H1 (cell line): ENCODE data around the gene FRMD4A. TPM values are rescaled to one million over a fixed set of nuclear protein-coding genes. Genes with fewer than 3 reads are reported as not detected.

Experiments used
- CTCF ChIA-PET: fragments of 300-600 bp; sonication (Branson Sonifier 250); formaldehyde crosslinking; loops from one replicate; lab custom pipeline; 2021; ENCODE audit not compliant: partially characterized antibody; lab: Charles Lee
- POLR2A ChIA-PET: fragments of 300-600 bp; sonication (Branson Sonifier 250); formaldehyde crosslinking; loops from one replicate; lab custom pipeline; 2021; ENCODE audit warnings: inconsistent platforms; ENCODE audit not compliant: partially characterized antibody; lab: Charles Lee
- DNase-seq, 2 experiments: peaks; one replicate each; pipeline versions ENCODE4 v3.0.0 to v3.0.0-alpha.2; 2010 to 2022; ENCODE audit warnings: low spot score in 2 of 2, low read depth in 1 of 2, mixed read lengths in 1 of 2
- FAIRE-seq: peaks from 2 replicates; lab custom pipeline; 2011; peaks lifted over from hg19 to GRCh38; lab: Jason Lieb, UNC
- H2AFZ ChIP-seq: 2 replicates; pipeline ENCODE4 v1.8.1; 2012; ENCODE audit warnings: low read length, inconsistent platforms
- H2AK5ac ChIP-seq: 2 replicates; pipeline ENCODE4 v1.6.1; 2013; ENCODE audit warnings: low read depth, low read length
- H2BK120ac ChIP-seq: replicated peaks from 2 replicates; pipeline ENCODE3; 2013; ENCODE audit warnings: low read depth, low read length, inconsistent platforms
- H2BK12ac ChIP-seq: 2 replicates; pipeline ENCODE4 v1.6.1; 2013; ENCODE audit warnings: low read depth, low read length
- H2BK15ac ChIP-seq: 2 replicates; pipeline ENCODE4 v1.6.1; 2013; ENCODE audit warnings: low read length
- H2BK20ac ChIP-seq: 2 replicates; pipeline ENCODE4 v1.6.1; 2013; ENCODE audit warnings: low read length
- H2BK5ac ChIP-seq: 2 replicates; pipeline ENCODE4 v1.6.1; 2013; ENCODE audit warnings: low read depth, low read length
- H3K14ac ChIP-seq: 2 replicates; pipeline ENCODE4 v1.6.1; 2013; ENCODE audit warnings: inconsistent platforms; ENCODE audit not compliant: insufficient read length
- H3K18ac ChIP-seq: 2 replicates; pipeline ENCODE4 v1.6.1; 2013; ENCODE audit warnings: low read length; ENCODE audit errors: extremely low read depth
- H3K23ac ChIP-seq: 2 replicates; pipeline ENCODE4 v1.6.1; 2013; ENCODE audit warnings: inconsistent platforms; ENCODE audit not compliant: insufficient read length
- H3K23me2 ChIP-seq: 2 replicates; pipeline ENCODE4 v1.6.1; 2013; ENCODE audit warnings: low read depth, low read length
- H3K27ac ChIP-seq: 2 replicates; pipeline ENCODE4 v1.6.1; 2011; ENCODE audit warnings: low read depth, low read length, inconsistent platforms
- H3K27me3 ChIP-seq, 4 experiments: replicated peaks in 1 of 4; 1 replicate in 1 of 4; 2 replicates in 3 of 4; pipeline versions ENCODE4 v1.6.1 to v1.8.1; 2011 to 2013; ENCODE audit warnings: low read length in 3 of 4, mild to moderate bottlenecking in 3 of 4, inconsistent platforms in 2 of 4, mixed read lengths in 2 of 4, moderate library complexity in 1 of 4; ENCODE audit not compliant: control insufficient read depth in 3 of 4, insufficient read depth in 3 of 4; ENCODE audit errors: extremely low read depth in 1 of 4
- H3K36me3 ChIP-seq, 4 experiments: 2 replicates each; pipeline versions ENCODE4 v1.6.1 to v1.8.1; 2011 to 2013; ENCODE audit warnings: mild to moderate bottlenecking in 4 of 4, low read length in 3 of 4, moderate library complexity in 2 of 4, control low read depth in 1 of 4, inconsistent platforms in 1 of 4; ENCODE audit not compliant: insufficient read depth in 4 of 4, control insufficient read depth in 2 of 4
- H3K4ac ChIP-seq: replicated peaks from 2 replicates; pipeline ENCODE3; 2013; ENCODE audit warnings: low read length, low read depth, mixed read lengths, inconsistent platforms; ENCODE audit not compliant: insufficient read length
- H3K4me1 ChIP-seq, 4 experiments: replicated peaks in 1 of 4; 1 replicate in 1 of 4; 2 replicates in 3 of 4; pipeline versions ENCODE4 v1.6.1 to v1.8.1; 2011 to 2013; ENCODE audit warnings: low read length in 3 of 4, inconsistent platforms in 2 of 4, mixed read lengths in 1 of 4; ENCODE audit not compliant: insufficient read depth in 4 of 4, control insufficient read depth in 3 of 4
- H3K4me2 ChIP-seq, 2 experiments: 2 replicates each; pipeline versions ENCODE4 v1.6.1 to v1.8.1; 2011 to 2013; ENCODE audit warnings: low read depth in 2 of 2, low read length in 2 of 2, control low read depth in 1 of 2, inconsistent platforms in 1 of 2, mild to moderate bottlenecking in 1 of 2; ENCODE audit not compliant: insufficient read depth in 1 of 2
- H3K4me3 ChIP-seq, 4 experiments: fragments of 200-600, 300-600 bp in 1 of 4; sonication (generic), shearing (Covaris generic), sonication (Bioruptor Twin) in 1 of 4; 2 replicates each; pipeline versions ENCODE4 v1.5.1 to v1.8.1; 2011 to 2016; ENCODE audit warnings: low read length in 4 of 4, low read depth in 3 of 4, control low read depth in 2 of 4, inconsistent platforms in 2 of 4, mild to moderate bottlenecking in 2 of 4, mixed read lengths in 1 of 4, moderate library complexity in 1 of 4; ENCODE audit not compliant: insufficient read depth in 2 of 4; ENCODE audit errors: extremely low read depth in 1 of 4
- H3K56ac ChIP-seq: replicated peaks from 2 replicates; pipeline ENCODE3; 2013; ENCODE audit warnings: low read depth, mild to moderate bottlenecking, mixed read lengths, low read length, inconsistent platforms; ENCODE audit not compliant: insufficient read length
- H3K79me1 ChIP-seq: 2 replicates; pipeline ENCODE4 v1.6.1; 2013; ENCODE audit warnings: low read depth, low read length, control low read depth
- H3K79me2 ChIP-seq, 2 experiments: 2 replicates each; pipeline versions ENCODE4 v1.6.1 to v1.8.1; 2012 to 2013; ENCODE audit warnings: low read length in 2 of 2, mild to moderate bottlenecking in 2 of 2, inconsistent platforms in 1 of 2; ENCODE audit not compliant: insufficient read depth in 2 of 2, control insufficient read depth in 1 of 2
- H3K9ac ChIP-seq, 4 experiments: replicated peaks in 1 of 4; 1 replicate in 1 of 4; 2 replicates in 3 of 4; pipeline versions ENCODE4 v1.6.1 to v1.8.1; 2011 to 2013; ENCODE audit warnings: low read depth in 3 of 4, low read length in 3 of 4, control low read depth in 2 of 4, mild to moderate bottlenecking in 2 of 4, moderate library complexity in 2 of 4, inconsistent platforms in 1 of 4; ENCODE audit errors: extremely low read depth in 1 of 4
- H3K9me3 ChIP-seq, 2 experiments: 2 replicates each; pipeline versions ENCODE4 v1.6.1 to v1.8.1; 2012 to 2013; ENCODE audit warnings: mild to moderate bottlenecking in 2 of 2, moderate library complexity in 2 of 2, control low read depth in 1 of 2, inconsistent platforms in 1 of 2, low read depth in 1 of 2, low read length in 1 of 2, mixed read lengths in 1 of 2; ENCODE audit not compliant: insufficient read depth in 2 of 2
- H4K20me1 ChIP-seq, 2 experiments: replicated peaks in 1 of 2; 2 replicates each; pipeline versions ENCODE3 to v1.8.1; 2011 to 2013; ENCODE audit warnings: inconsistent platforms in 2 of 2, low read length in 2 of 2, mild to moderate bottlenecking in 1 of 2; ENCODE audit not compliant: insufficient read depth in 2 of 2, control insufficient read depth in 1 of 2
- H4K5ac ChIP-seq: 2 replicates; pipeline ENCODE4 v1.6.1; 2013; ENCODE audit warnings: low read length, low read depth, mixed read lengths, inconsistent platforms; ENCODE audit not compliant: insufficient read length
- H4K8ac ChIP-seq: 2 replicates; pipeline ENCODE4 v1.8.0; 2013; ENCODE audit warnings: mild to moderate bottlenecking, moderate library complexity, low read length, inconsistent platforms; ENCODE audit not compliant: insufficient read depth; ENCODE audit errors: extremely low read depth
- H4K91ac ChIP-seq: replicated peaks from 2 replicates; pipeline ENCODE3; 2013; ENCODE audit warnings: low read length, mixed read lengths, inconsistent platforms; ENCODE audit not compliant: insufficient read length
- BACH1 ChIP-seq: IDR thresholded peaks from 2 replicates; pipeline ENCODE4 v1.6.1; 2012; ENCODE audit warnings: low read length, improper control_type of control experiment
- CHD2 ChIP-seq: IDR thresholded peaks from 2 replicates; pipeline ENCODE4 v1.6.1; 2012; ENCODE audit warnings: low read length, improper control_type of control experiment
- CTCF ChIP-seq, 3 experiments: IDR thresholded peaks; 1 replicate in 2 of 3; 2 replicates in 1 of 3; pipeline versions ENCODE4 v1.5.1 to v1.6.1; 2011; ENCODE audit warnings: low read length in 3 of 3, mild to moderate bottlenecking in 3 of 3, inconsistent platforms in 2 of 3, low read depth in 1 of 3, moderate library complexity in 1 of 3; ENCODE audit not compliant: insufficient read depth in 1 of 3; ENCODE audit errors: control extremely low read depth in 1 of 3
- HDAC2 ChIP-seq, 2 experiments: fragments of 300-600 bp in 1 of 2; sonication (generic) in 1 of 2; IDR thresholded peaks; 2 replicates each; pipeline ENCODE4 v1.6.1; 2011 to 2012; ENCODE audit warnings: low read depth in 2 of 2, low read length in 2 of 2, mild to moderate bottlenecking in 2 of 2, moderate library complexity in 2 of 2, borderline replicate concordance in 1 of 2, inconsistent platforms in 1 of 2
- JUND ChIP-seq: IDR thresholded peaks from 2 replicates; pipeline ENCODE4 v1.6.1; 2011; ENCODE audit warnings: mild to moderate bottlenecking, improper control_type of control experiment, low read length
- KDM1A ChIP-seq: fragments of 200-600, 300-600 bp; sonication (generic); IDR thresholded peaks from 2 replicates; pipeline ENCODE4 v1.7.1; 2016; ENCODE audit warnings: mild to moderate bottlenecking, low read length, borderline replicate concordance
- RBBP5 ChIP-seq: IDR thresholded peaks from 2 replicates; pipeline ENCODE4 v1.7.1; 2012; ENCODE audit warnings: low read depth, mild to moderate bottlenecking, inconsistent platforms, low read length, moderate library complexity, borderline replicate concordance
- SIN3A ChIP-seq, 2 experiments: IDR thresholded peaks in 1 of 2; conservative IDR thresholded peaks in 1 of 2; 2 replicates each; pipeline ENCODE4 v1.6.1; 2011 to 2012; ENCODE audit warnings: low read length in 2 of 2, improper control_type of control experiment in 1 of 2, low read depth in 1 of 2, mild to moderate bottlenecking in 1 of 2
- SIRT6 ChIP-seq: IDR thresholded peaks from one replicate; pipeline ENCODE4 v1.7.1; 2012; ENCODE audit warnings: low read length, inconsistent platforms
- SP2 ChIP-seq: IDR thresholded peaks from 2 replicates; pipeline ENCODE4 v1.6.1; 2012; ENCODE audit warnings: mild to moderate bottlenecking, low read length, inconsistent platforms
- ZNF274 ChIP-seq: IDR thresholded peaks from 2 replicates; pipeline ENCODE4 v1.7.0; 2012; ENCODE audit warnings: low read length, borderline replicate concordance; ENCODE audit errors: extremely low read depth
- WGBS, 2 experiments: shearing (Covaris generic) in 1 of 2; methylation state at CpG; one replicate each; pipeline versions ENCODE4 v1.1.6 to v1.1.7; 2013 to 2015; ENCODE audit warnings: low lambda C conversion rate in 2 of 2, mixed read lengths in 2 of 2, inconsistent platforms in 1 of 2, low coverage in 1 of 2, missing lambda C conversion rate in 1 of 2; ENCODE audit not compliant: insufficient replicate concordance in 2 of 2, insufficient coverage in 1 of 2, insufficient read length in 1 of 2; ENCODE audit errors: extremely low coverage in 1 of 2, missing lambda C conversion rate in 1 of 2; 5-methylcytosine and 5-hydroxymethylcytosine counted together
- polyA plus RNA-seq, 7 experiments: library from polyadenylated mRNA; depleted of rRNA in 3 of 7; stranded (reverse) in 5 of 7; unstranded in 2 of 7; fragments of >200 nt in 5 of 7; fragments of 200-250 nt in 2 of 7; gene quantifications; 1 replicate in 5 of 7; 2 replicates in 1 of 7; 4 replicates in 1 of 7; pipeline versions ENCODE4 v1.2.1 to v1.2.3, GENCODE V29; 2011 to 2013; ENCODE audit warnings: missing spikeins in 2 of 7, mixed read lengths in 2 of 7
- total RNA-seq: library from RNA; stranded (reverse); fragmentation: NEBNext Ultra II Directional; extraction: Animal tissue kit (Norgen Biotek cat#: 25700); gene quantifications from 2 replicates; pipeline ENCODE4 v1.2.1, GENCODE V29; 2021

FRMD4A gene
- total and polyA plus RNA-seq, 2 of the 8 experiments (the other 6 are each of a cell fraction or from before 2014, with no cell fraction given), result 38.6 to 39.6 TPM

DNA sequence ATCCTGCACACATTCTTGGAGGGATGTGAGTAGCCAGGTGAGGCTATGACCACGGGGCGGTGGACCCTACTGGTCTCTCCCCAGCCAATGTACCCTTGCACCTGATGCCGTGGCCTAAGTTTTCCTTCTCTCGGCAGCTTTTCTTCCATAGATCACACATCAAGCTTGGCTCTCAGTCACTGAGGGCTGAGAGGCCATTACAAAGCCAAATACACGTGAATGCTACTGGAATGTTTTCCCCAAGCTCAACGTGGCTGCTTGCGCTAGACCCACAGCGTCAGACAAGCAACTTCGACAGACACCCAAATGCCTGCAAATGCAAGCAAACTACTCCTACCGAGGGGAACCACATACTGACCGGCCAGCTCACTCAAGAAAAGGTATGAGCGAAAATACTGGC is 660.8 kb downstream of the FRMD4A start:
- no peak overlapping the region for H3K9ac ChIP-seq
- 92% methylated on average over 12 of the region's 12 CpGs; no CpG with 5 or more reads in 1 of the 2 experiments for WGBS, 2 experiments
- FAIRE-seq (no peak), DNase-seq (no peak)
- peaks cover 2 to 17% (median 7%) of the 10 kb centered on the region in 4 experiments; a peak in 5 of 8 replicates for H3K36me3 ChIP-seq
- H2BK15ac ChIP-seq, result no peak overlapping the region
- no peak overlapping the region for H2BK12ac ChIP-seq
- no peak overlapping the region for H3K14ac ChIP-seq
- H3K27me3 ChIP-seq, result no peaks in the 10 kb centered on the region
- H4K8ac ChIP-seq, result no peak overlapping the region; the same call in 1 of the 2 replicates
- no peak overlapping the region for H3K18ac ChIP-seq
- CTCF ChIA-PET, result interaction anchor here (1.7 kb wide), 1 partner anchor 10 kb away, joined by 6 read pairs; no protein-coding TSS in a partner anchor
- no peak overlapping the region for H3K23ac ChIP-seq
- POLR2A ChIA-PET, result no interaction called here
- H3K9me3 ChIP-seq, result no peaks in the 10 kb centered on the region
- no peak overlapping the region for H2BK120ac ChIP-seq
- no peak overlapping the region for H3K4me3 ChIP-seq
- H4K5ac ChIP-seq, result no peak overlapping the region
- no peaks in the 10 kb centered on the region for H3K79me2 ChIP-seq
- no peak overlapping the region for H3K27ac ChIP-seq
- no peak overlapping the region for H3K56ac ChIP-seq
- peaks cover 3 to 11% (median 10%) of the 10 kb centered on the region in 4 experiments for H3K4me1 ChIP-seq
- no peak overlapping the region for H2BK5ac ChIP-seq
- peaks cover 0 to 5% of the 10 kb centered on the region in 2 experiments for H4K20me1 ChIP-seq
- no peak overlapping the region for H2AK5ac ChIP-seq
- no peak overlapping the region for H3K4ac ChIP-seq
- no peak overlapping the region for H4K91ac ChIP-seq
- no peaks in the 10 kb centered on the region for H3K23me2 ChIP-seq
- no peak overlapping the region for H2BK20ac ChIP-seq
- no peak overlapping the region for H2AFZ ChIP-seq
- no peak overlapping the region for H3K4me2 ChIP-seq
- no peaks in the 10 kb centered on the region for H3K79me1 ChIP-seq
- no peak for TF ChIP-seq RBBP5
- TF ChIP-seq HDAC2 (IDR thresholded peaks at IDR 0.05; ENCODE audit: borderline replicate concordance in 1 of 2, low read depth in 2 of 2, low read length in 2 of 2), result no peak
- TF ChIP-seq JUND, result no peak
- no peak for TF ChIP-seq SP2
- TF ChIP-seq KDM1A, result no peak
- TF ChIP-seq ZNF274, result no peak
- TF ChIP-seq SIN3A (conservative IDR thresholded peaks at IDR 0.05 in 1 of 2, IDR thresholded peaks at IDR 0.05 in 1 of 2; ENCODE audit: low read depth in 1 of 2, low read length in 2 of 2), result no peak
- no peak for TF ChIP-seq CTCF (IDR thresholded peaks at IDR 0.05; ENCODE audit: control extremely low read depth in 1 of 3, insufficient read depth in 1 of 3, low read depth in 1 of 3, low read length in 3 of 3)
- TF ChIP-seq CHD2, result no peak
- TF ChIP-seq BACH1, result no peak
- no peak for TF ChIP-seq SIRT6
